OCI-LY3 (cell line): ENCODE results near the gene CFAP77.

ENCODE experiments used
- H2AFZ ChIP-seq: fragments of 200-600, 300-600 bp; shearing (Covaris generic); 2 replicates; pipeline ENCODE4 v1.6.0; 2014; ENCODE audit warnings: antibody characterized with exemption, low read depth, low read length
- H3K27ac ChIP-seq: fragments of 200-600, 300-600 bp; sonication (generic); 2 replicates; pipeline ENCODE4 v1.5.1; 2014; ENCODE audit warnings: mild to moderate bottlenecking, low read length, moderate library complexity, mixed read lengths
- H3K27me3 ChIP-seq: fragments of 200-600, 300-600 bp; sonication (generic); 2 replicates; pipeline ENCODE4 v1.6.1; 2014; ENCODE audit warnings: low read depth, low read length, mixed read lengths
- H3K36me3 ChIP-seq: fragments of 200-600, 300-600 bp; sonication (generic); replicated peaks from 2 replicates; pipeline ENCODE3; 2014; ENCODE audit warnings: low read depth, low read length, mixed read lengths
- H3K4me1 ChIP-seq: fragments of 300-600, 200-600 bp; sonication (generic); 2 replicates; pipeline ENCODE4 v1.6.1; 2014; ENCODE audit warnings: low read length, mixed read lengths
- H3K4me2 ChIP-seq: fragments of 200-600, 300-600 bp; sonication (generic); 2 replicates; pipeline ENCODE4 v1.6.1; 2014; ENCODE audit warnings: low read length, mixed read lengths
- H3K4me3 ChIP-seq: fragments of 300-600, 200-600 bp; sonication (generic); 2 replicates; pipeline ENCODE4 v1.5.1; 2014; ENCODE audit warnings: antibody characterized with exemption, mild to moderate bottlenecking, low read length, moderate library complexity
- H3K79me2 ChIP-seq: fragments of 300-600, 200-600 bp; shearing (Covaris generic); 2 replicates; pipeline ENCODE4 v1.6.1; 2014; ENCODE audit warnings: mild to moderate bottlenecking, low read length, mixed read lengths
- H3K9ac ChIP-seq: fragments of 300-600, 200-600 bp; shearing (Covaris generic); 2 replicates; pipeline ENCODE4 v1.6.0; 2014; ENCODE audit warnings: mild to moderate bottlenecking, low read length, moderate library complexity
- H3K9me3 ChIP-seq: fragments of 200-600, 300-600 bp; shearing (Covaris generic); 2 replicates; pipeline ENCODE4 v1.6.1; 2014; ENCODE audit warnings: low read length, mixed read lengths; ENCODE audit not compliant: insufficient read depth
- H4K20me1 ChIP-seq: fragments of 200-600, 300-600 bp; sonication (generic); 2 replicates; pipeline ENCODE4 v1.6.1; 2016; ENCODE audit warnings: low read length, mixed read lengths; ENCODE audit not compliant: insufficient read depth
- EZH2phosphoT487 ChIP-seq: fragments of 200-600 bp; shearing (Covaris generic); IDR thresholded peaks from 2 replicates; pipeline ENCODE4 v1.6.1; 2018; ENCODE audit warnings: antibody characterized with exemption, mixed run types, low read depth
- TF ChIP-seq, protein P1 (sequence below): fragments of 200-600, 300-600 bp; sonication (generic); IDR thresholded peaks from 2 replicates; pipeline ENCODE4 v1.5.1; 2014; ENCODE audit warnings: antibody characterized with exemption, low read length, low read depth

CFAP77 gene

DNA sequence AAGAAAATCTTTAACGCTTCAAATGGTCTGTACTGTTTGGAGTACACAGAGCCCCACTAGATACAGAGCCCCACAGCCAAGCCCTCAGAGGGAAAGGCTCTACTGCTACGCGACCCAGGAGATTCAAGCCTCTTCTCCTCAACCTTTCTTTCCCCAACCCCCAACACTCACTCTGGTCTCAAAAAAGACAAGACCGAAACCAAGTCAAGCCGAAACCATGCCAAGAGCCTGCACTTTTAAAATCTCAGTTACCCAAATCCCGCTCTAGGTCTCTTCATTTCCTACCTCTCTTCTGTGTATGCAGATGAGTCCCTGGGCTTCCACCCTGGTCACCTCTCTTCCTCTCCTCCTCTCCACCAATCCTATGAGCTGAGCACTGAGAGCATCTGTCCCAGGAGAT, 204.3 kb downstream of the CFAP77 start:
- no peak overlapping the region for H3K4me3 ChIP-seq
- H3K4me2 ChIP-seq: no peak overlapping the region
- H3K79me2 ChIP-seq: no peaks in the 10 kb centered on the region
- H3K9ac ChIP-seq: no peak overlapping the region
- H3K27ac ChIP-seq: no peak overlapping the region
- no peaks in the 10 kb centered on the region for H4K20me1 ChIP-seq
- H2AFZ ChIP-seq: no peak overlapping the region
- no peaks in the 10 kb centered on the region for H3K9me3 ChIP-seq
- H3K36me3 ChIP-seq: peaks cover 64% of the 10 kb centered on the region
- no peaks in the 10 kb centered on the region for H3K4me1 ChIP-seq
- TF ChIP-seq EZH2phosphoT487: no peak
- TF ChIP-seq, protein P1, sequence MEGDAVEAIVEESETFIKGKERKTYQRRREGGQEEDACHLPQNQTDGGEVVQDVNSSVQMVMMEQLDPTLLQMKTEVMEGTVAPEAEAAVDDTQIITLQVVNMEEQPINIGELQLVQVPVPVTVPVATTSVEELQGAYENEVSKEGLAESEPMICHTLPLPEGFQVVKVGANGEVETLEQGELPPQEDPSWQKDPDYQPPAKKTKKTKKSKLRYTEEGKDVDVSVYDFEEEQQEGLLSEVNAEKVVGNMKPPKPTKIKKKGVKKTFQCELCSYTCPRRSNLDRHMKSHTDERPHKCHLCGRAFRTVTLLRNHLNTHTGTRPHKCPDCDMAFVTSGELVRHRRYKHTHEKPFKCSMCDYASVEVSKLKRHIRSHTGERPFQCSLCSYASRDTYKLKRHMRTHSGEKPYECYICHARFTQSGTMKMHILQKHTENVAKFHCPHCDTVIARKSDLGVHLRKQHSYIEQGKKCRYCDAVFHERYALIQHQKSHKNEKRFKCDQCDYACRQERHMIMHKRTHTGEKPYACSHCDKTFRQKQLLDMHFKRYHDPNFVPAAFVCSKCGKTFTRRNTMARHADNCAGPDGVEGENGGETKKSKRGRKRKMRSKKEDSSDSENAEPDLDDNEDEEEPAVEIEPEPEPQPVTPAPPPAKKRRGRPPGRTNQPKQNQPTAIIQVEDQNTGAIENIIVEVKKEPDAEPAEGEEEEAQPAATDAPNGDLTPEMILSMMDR: no peak
- H3K27me3 ChIP-seq: no peaks in the 10 kb centered on the region

DNA sequence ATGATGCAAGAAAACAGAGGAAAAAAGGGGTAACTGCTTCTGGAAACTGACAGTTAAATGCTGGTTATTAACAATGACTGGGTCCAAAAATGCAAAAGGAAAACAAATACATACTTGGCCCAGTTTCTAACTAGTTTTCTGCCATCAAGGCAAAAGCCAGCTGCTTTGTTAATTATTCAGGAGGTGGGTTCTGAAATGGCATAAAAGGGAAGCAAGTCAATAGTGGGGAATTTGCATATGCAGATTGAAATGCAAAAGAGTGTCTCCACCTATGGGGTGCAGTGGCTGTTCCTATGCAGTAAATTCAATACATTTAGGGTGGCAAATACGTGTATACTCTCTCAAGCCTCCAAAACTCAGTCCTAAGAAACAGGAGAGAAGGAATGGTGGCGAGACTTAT, 205.8 kb downstream of the CFAP77 start:
- H3K27me3 ChIP-seq: no peaks in the 10 kb centered on the region
- H4K20me1 ChIP-seq: no peaks in the 10 kb centered on the region
- no peak overlapping the region for H3K4me3 ChIP-seq
- H2AFZ ChIP-seq: no peak overlapping the region
- no peak overlapping the region for H3K9ac ChIP-seq
- TF ChIP-seq EZH2phosphoT487: no peak
- TF ChIP-seq, protein P1: no peak
- no peak overlapping the region for H3K27ac ChIP-seq
- H3K79me2 ChIP-seq: no peaks in the 10 kb centered on the region
- peaks cover 65% of the 10 kb centered on the region for H3K36me3 ChIP-seq
- no peak overlapping the region for H3K4me2 ChIP-seq
- no peaks in the 10 kb centered on the region for H3K9me3 ChIP-seq
- H3K4me1 ChIP-seq: no peaks in the 10 kb centered on the region

DNA sequence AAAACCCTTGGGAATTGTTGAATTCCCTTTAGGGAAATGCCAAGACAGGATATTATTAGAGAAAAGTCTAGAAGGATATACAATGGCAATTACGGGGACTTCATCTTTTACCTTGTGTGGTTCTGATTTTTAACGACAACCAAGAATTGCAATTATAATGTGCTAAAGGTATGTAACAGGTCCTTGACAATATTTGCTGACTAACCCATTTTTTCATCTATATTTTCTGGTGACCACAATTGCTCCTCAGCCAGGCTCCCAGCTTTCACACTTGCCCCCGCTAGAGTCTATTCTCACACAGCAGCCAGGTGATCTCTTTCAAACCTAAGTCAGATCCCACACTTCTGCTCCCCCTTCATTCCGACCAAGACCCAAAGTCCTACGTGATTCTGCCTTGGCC, 206.7 kb downstream of the CFAP77 start:
- H2AFZ ChIP-seq: no peak overlapping the region
- H3K9me3 ChIP-seq: no peaks in the 10 kb centered on the region
- H3K36me3 ChIP-seq: peaks cover 60% of the 10 kb centered on the region
- H3K4me3 ChIP-seq: no peak overlapping the region
- TF ChIP-seq, protein P1: no peak
- TF ChIP-seq EZH2phosphoT487: no peak
- no peaks in the 10 kb centered on the region for H3K79me2 ChIP-seq
- H3K9ac ChIP-seq: no peak overlapping the region
- no peak overlapping the region for H3K4me2 ChIP-seq
- no peaks in the 10 kb centered on the region for H3K4me1 ChIP-seq
- no peaks in the 10 kb centered on the region for H3K27me3 ChIP-seq
- no peak overlapping the region for H3K27ac ChIP-seq
- H4K20me1 ChIP-seq: no peaks in the 10 kb centered on the region

DNA sequence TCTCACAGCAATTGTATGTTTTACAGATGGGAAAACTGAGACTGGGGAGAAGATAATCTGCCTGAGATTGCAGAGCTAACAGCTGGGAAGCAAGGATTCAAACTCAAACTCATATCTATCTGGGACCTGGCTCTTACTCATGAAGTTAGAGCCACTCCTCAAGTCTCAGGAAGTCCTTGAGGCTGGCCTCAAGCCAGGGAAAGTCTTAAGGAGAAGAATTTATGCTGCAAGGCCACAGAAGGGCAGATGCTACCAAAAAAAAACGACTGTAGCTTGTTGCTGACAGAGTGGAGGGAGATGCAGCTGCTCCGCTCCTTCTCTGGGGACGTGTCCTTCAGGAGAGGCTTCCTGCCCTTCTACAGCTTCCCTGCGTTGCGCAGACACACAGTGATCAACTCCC, 212.1 kb downstream of the CFAP77 start:
- no peak overlapping the region for H2AFZ ChIP-seq
- H3K4me2 ChIP-seq: no peak overlapping the region
- no peaks in the 10 kb centered on the region for H3K79me2 ChIP-seq
- no peaks in the 10 kb centered on the region for H3K27me3 ChIP-seq
- H3K36me3 ChIP-seq: peaks cover 34% of the 10 kb centered on the region
- TF ChIP-seq, protein P1: no peak
- TF ChIP-seq EZH2phosphoT487: no peak
- no peaks in the 10 kb centered on the region for H4K20me1 ChIP-seq
- no peak overlapping the region for H3K9ac ChIP-seq
- H3K4me3 ChIP-seq: no peak overlapping the region
- no peak overlapping the region for H3K27ac ChIP-seq
- H3K9me3 ChIP-seq: no peaks in the 10 kb centered on the region
- no peaks in the 10 kb centered on the region for H3K4me1 ChIP-seq
